Lung (tissue), 12 donors: ENCODE results near the gene FNDC5. TPM values are rescaled to one million over a fixed set of nuclear protein-coding genes. Genes with fewer than 3 reads are reported as not detected.

Source experiments
- ATAC-seq: fragments of 200-7000 bp; cut with Tn5 transposase; one replicate; pipeline ENCODE4 v1.9.1; 2020; ENCODE audit warnings: moderate number of reproducible peaks; ENCODE audit not compliant: insufficient read depth, low FRiP score
- DNase-seq, 3 donors: peaks; one replicate each; pipeline ENCODE4 v3.0.0-alpha.2; 2013 to 2017
- H3K27ac ChIP-seq, 2 donors: one replicate each; pipeline ENCODE4 v1.5.1; 2013; ENCODE audit warnings: mild to moderate bottlenecking in 2 of 2, moderate library complexity in 2 of 2, control low read depth in 1 of 2, inconsistent platforms in 1 of 2, low read depth in 1 of 2, low read length in 1 of 2
- H3K27me3 ChIP-seq, 3 donors: one replicate each; pipeline ENCODE4 v1.5.1; 2013; ENCODE audit warnings: low read length in 2 of 3; ENCODE audit not compliant: control insufficient read depth in 3 of 3, insufficient read depth in 3 of 3
- H3K36me3 ChIP-seq, 4 donors: one replicate each; pipeline ENCODE4 v1.5.1; 2013; ENCODE audit warnings: low read length in 4 of 4, mild to moderate bottlenecking in 1 of 4, moderate library complexity in 1 of 4; ENCODE audit not compliant: control insufficient read depth in 4 of 4, insufficient read depth in 4 of 4
- H3K4me1 ChIP-seq, 5 donors: one replicate each; pipeline ENCODE4 v1.5.1; 2013; ENCODE audit warnings: low read length in 5 of 5, mild to moderate bottlenecking in 2 of 5, moderate library complexity in 1 of 5; ENCODE audit not compliant: control insufficient read depth in 5 of 5, insufficient read depth in 5 of 5
- H3K4me3 ChIP-seq: one replicate; pipeline ENCODE4 v1.5.1; 2013; ENCODE audit warnings: mild to moderate bottlenecking, control low read depth, moderate library complexity
- H3K9ac ChIP-seq, 2 donors: one replicate each; pipeline ENCODE4 v1.5.1; 2013; ENCODE audit warnings: low read length in 2 of 2, control low read depth in 1 of 2; ENCODE audit not compliant: insufficient read depth in 1 of 2
- H3K9me3 ChIP-seq, 4 donors: one replicate each; pipeline ENCODE4 v1.5.1; 2013; ENCODE audit warnings: low read length in 3 of 4, mild to moderate bottlenecking in 1 of 4, moderate library complexity in 1 of 4; ENCODE audit not compliant: control insufficient read depth in 4 of 4, insufficient read depth in 3 of 4
- WGBS, 2 donors: extraction: QIAGEN DNeasy Blood & Tissue Kit; methylation state at CpG; one replicate each; pipeline ENCODE4 v1.1.7; 2013; 5-methylcytosine and 5-hydroxymethylcytosine counted together
- polyA plus RNA-seq, 2 donors: library from polyadenylated mRNA; stranded (reverse); fragments of 200-250 nt; gene quantifications; one replicate each; pipeline ENCODE4 v1.2.1, GENCODE V29; 2013
- total RNA-seq, 2 donors: library from RNA; depleted of rRNA in 1 of 2; stranded (reverse); fragments of >200 nt in 1 of 2; gene quantifications; one replicate each; pipeline ENCODE4 v1.2.1, GENCODE V29; 2014 to 2021
- TF ChIP-seq, protein P1 (sequence below): IDR thresholded peaks from 2 replicates; pipeline ENCODE4 v1.5.1; 2012; ENCODE audit warnings: mild to moderate bottlenecking; ENCODE audit errors: control extremely low read depth, extremely low read depth
- donor health status: control.
- donor health status: control.
- donor health status: Bipolar disorder and iron deficiency.
- donor health status: healthy.
- donor health status: DM: yes; HTN: yes; CAD: no.

FNDC5 gene
- total and polyA plus RNA-seq, 4 donors: 0.10 to 5.3 (median 0.25) TPM

- no peaks in the 10 kb centered on the region for H3K36me3 ChIP-seq
- no peak overlapping the region for H3K27ac ChIP-seq
- peaks cover 0 to 12% (median 3%) of the 10 kb centered on the region in 5 donors for H3K4me1 ChIP-seq
- peaks cover 6 to 18% (median 14%) of the 10 kb centered on the region in 3 donors for H3K27me3 ChIP-seq
- 82 to 93% methylated on average over 3 of the region's 3 CpGs for WGBS, 2 donors
- DNase-seq (no peak), ATAC-seq (no peak)
- peaks cover 0 to 6% (median 0%) of the 10 kb centered on the region in 4 donors for H3K9me3 ChIP-seq
- TF ChIP-seq, protein P1, sequence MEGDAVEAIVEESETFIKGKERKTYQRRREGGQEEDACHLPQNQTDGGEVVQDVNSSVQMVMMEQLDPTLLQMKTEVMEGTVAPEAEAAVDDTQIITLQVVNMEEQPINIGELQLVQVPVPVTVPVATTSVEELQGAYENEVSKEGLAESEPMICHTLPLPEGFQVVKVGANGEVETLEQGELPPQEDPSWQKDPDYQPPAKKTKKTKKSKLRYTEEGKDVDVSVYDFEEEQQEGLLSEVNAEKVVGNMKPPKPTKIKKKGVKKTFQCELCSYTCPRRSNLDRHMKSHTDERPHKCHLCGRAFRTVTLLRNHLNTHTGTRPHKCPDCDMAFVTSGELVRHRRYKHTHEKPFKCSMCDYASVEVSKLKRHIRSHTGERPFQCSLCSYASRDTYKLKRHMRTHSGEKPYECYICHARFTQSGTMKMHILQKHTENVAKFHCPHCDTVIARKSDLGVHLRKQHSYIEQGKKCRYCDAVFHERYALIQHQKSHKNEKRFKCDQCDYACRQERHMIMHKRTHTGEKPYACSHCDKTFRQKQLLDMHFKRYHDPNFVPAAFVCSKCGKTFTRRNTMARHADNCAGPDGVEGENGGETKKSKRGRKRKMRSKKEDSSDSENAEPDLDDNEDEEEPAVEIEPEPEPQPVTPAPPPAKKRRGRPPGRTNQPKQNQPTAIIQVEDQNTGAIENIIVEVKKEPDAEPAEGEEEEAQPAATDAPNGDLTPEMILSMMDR: no peak
- no peak overlapping the region for H3K4me3 ChIP-seq
- H3K9ac ChIP-seq: no peak overlapping the region
Measured at GRCh38 chr1:32891630-32892029, 20.9 kb upstream of the FNDC5 start.

GRCh38 chr1:32891241-32891570 is 20.5 kb upstream of the FNDC5 start:
- H3K4me1 ChIP-seq: peaks cover 0 to 12% (median 3%) of the 10 kb centered on the region in 5 donors
- no peak overlapping the region for H3K27ac ChIP-seq
- TF ChIP-seq, protein P1: no peak
- H3K9ac ChIP-seq: no peak overlapping the region
- no peaks in the 10 kb centered on the region for H3K36me3 ChIP-seq
- ATAC-seq: no peak
- peaks cover 6 to 18% (median 14%) of the 10 kb centered on the region in 3 donors for H3K27me3 ChIP-seq
- no peak overlapping the region for H3K4me3 ChIP-seq
- H3K9me3 ChIP-seq: peaks cover 0 to 6% (median 0%) of the 10 kb centered on the region in 4 donors
- no peak for DNase-seq
- WGBS, 2 donors: 96 to 100% methylated on average over 1 of the region's 1 CpG

DNA sequence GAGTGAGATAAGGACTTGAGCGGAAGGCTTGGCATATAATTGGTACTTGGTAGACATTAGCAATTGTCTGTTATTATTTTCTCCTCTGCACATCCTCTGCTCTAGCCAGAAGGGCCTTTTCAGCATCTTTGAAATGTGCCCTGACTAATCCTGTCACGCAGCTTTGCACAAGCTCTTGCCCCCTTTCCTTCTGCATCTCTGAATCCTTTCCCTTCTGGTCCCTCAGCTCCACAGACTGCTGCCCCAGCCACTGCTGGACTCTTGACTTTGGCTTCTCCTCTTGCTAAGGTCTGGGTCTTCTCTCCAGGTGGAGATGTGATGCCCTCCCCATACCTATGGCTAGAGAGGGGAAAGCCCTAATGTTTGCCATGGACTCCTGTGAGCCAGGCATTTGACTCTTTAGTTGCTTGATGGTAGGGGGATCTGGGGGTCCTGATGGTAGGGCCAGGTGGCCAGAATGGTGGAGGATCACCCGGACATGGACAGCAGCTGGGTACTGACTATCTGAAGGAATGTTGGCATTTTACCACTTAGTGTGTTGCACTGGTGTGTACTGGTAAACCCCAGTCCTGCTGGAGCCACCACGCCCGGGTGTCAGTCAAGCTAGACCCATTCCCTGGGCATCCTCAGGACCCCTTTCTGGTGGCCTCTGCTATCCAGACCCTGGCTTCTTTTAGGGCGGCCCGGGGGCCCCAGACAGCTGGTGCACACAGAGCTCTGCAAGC is 20.0 kb upstream of the FNDC5 start:
- H3K27me3 ChIP-seq: peaks cover 6 to 19% (median 18%) of the 10 kb centered on the region in 3 donors
- no peak for ATAC-seq
- peaks cover 0 to 6% (median 0%) of the 10 kb centered on the region in 4 donors for H3K9me3 ChIP-seq
- TF ChIP-seq, protein P1: no peak
- H3K36me3 ChIP-seq: no peaks in the 10 kb centered on the region
- no peak overlapping the region for H3K4me3 ChIP-seq
- no peak for DNase-seq
- H3K4me1 ChIP-seq: peaks cover 0 to 12% (median 3%) of the 10 kb centered on the region in 5 donors
- H3K9ac ChIP-seq: no peak overlapping the region
- no peak overlapping the region for H3K27ac ChIP-seq
- 86 to 87% methylated on average over 7 of the region's 7 CpGs for WGBS, 2 donors
